ENCODE measurements around the gene FAM83G.

Gene FAM83G

DNA sequence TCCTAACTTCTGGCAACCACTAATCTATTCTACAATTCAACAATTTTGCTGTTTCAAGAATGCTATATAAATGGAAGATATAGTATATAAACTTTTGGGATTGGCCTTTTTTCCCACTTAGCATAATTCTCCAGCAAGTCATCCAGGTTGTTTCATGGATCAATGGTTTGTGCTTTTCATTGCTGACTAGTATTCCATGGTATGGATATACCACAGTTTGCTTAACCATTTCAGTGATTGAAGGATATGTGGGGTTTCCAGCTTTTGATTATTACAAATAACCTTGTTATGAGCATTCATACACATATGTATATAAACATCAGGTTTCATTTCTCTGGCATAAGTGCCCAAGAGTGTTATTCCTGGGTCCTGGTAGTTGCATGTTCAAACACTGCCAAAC lies 2.1 kb upstream of the FAM83G start:
- Histone ChIP-seq H3K9me2 (replicated peaks; ENCODE audit: low read depth, low read length) (no peaks in the 10 kb centered on the region), H3K4me2 (ENCODE audit: low read depth, low read length, poor library complexity, severe bottlenecking) (no peak overlapping the region), H3K9ac (ENCODE audit: low read depth, low read length, poor library complexity, severe bottlenecking) (no peak overlapping the region), H2AFZ (ENCODE audit: low read length) (no peak overlapping the region), H3K4me1 (ENCODE audit: insufficient read depth, low read length, poor library complexity, severe bottlenecking) (peaks cover 7% of the 10 kb centered on the region), H3K27me3 (ENCODE audit: insufficient read depth, low read length, poor library complexity, severe bottlenecking) (no peaks in the 10 kb centered on the region), H3K4me3 (ENCODE audit: low read length, poor library complexity, severe bottlenecking) (no peak overlapping the region), H4K20me1 (ENCODE audit: insufficient read depth, low read length, poor library complexity, severe bottlenecking) (no peaks in the 10 kb centered on the region), H3K79me2 (ENCODE audit: insufficient read depth, low read length) (no peaks in the 10 kb centered on the region), H3K36me3 (ENCODE audit: insufficient read depth, low read length) (no peaks in the 10 kb centered on the region), H3K9me3 (ENCODE audit: insufficient read depth, low read depth, low read length) (0 out of 2 replicates have a peak, but pooled peaks cover 4% of the 10 kb centered on the region), H3F3A (ENCODE audit: low read depth) (no peaks in the 10 kb centered on the region)
- no peak for TF ChIP-seq EZH2phosphoT487 (IDR thresholded peaks at IDR 0.05; ENCODE audit: borderline replicate concordance)
- TF ChIP-seq, protein P1, sequence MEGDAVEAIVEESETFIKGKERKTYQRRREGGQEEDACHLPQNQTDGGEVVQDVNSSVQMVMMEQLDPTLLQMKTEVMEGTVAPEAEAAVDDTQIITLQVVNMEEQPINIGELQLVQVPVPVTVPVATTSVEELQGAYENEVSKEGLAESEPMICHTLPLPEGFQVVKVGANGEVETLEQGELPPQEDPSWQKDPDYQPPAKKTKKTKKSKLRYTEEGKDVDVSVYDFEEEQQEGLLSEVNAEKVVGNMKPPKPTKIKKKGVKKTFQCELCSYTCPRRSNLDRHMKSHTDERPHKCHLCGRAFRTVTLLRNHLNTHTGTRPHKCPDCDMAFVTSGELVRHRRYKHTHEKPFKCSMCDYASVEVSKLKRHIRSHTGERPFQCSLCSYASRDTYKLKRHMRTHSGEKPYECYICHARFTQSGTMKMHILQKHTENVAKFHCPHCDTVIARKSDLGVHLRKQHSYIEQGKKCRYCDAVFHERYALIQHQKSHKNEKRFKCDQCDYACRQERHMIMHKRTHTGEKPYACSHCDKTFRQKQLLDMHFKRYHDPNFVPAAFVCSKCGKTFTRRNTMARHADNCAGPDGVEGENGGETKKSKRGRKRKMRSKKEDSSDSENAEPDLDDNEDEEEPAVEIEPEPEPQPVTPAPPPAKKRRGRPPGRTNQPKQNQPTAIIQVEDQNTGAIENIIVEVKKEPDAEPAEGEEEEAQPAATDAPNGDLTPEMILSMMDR (conservative IDR thresholded peaks at IDR 0.05; ENCODE audit: low read length): no peak

- H3K27me3 ChIP-seq (ENCODE audit: insufficient read depth, low read length, poor library complexity, severe bottlenecking): no peaks in the 10 kb centered on the region
- H3K9me3 ChIP-seq (ENCODE audit: insufficient read depth, low read depth, low read length): 0 out of 2 replicates have a peak, but pooled peaks cover 4% of the 10 kb centered on the region
- peaks cover 15% of the 10 kb centered on the region for H3K4me1 ChIP-seq (ENCODE audit: insufficient read depth, low read length, poor library complexity, severe bottlenecking)
- H4K20me1 ChIP-seq (ENCODE audit: insufficient read depth, low read length, poor library complexity, severe bottlenecking): no peaks in the 10 kb centered on the region
- no peak overlapping the region for H3K9ac ChIP-seq (ENCODE audit: low read depth, low read length, poor library complexity, severe bottlenecking)
- no peak overlapping the region for H2AFZ ChIP-seq (ENCODE audit: low read length)
- H3K36me3 ChIP-seq (ENCODE audit: insufficient read depth, low read length): no peaks in the 10 kb centered on the region
- H3K4me2 ChIP-seq (ENCODE audit: low read depth, low read length, poor library complexity, severe bottlenecking): no peak overlapping the region
- H3K9me2 ChIP-seq (replicated peaks; ENCODE audit: low read depth, low read length): no peaks in the 10 kb centered on the region
- no peaks in the 10 kb centered on the region for H3F3A ChIP-seq (ENCODE audit: low read depth)
- H3K4me3 ChIP-seq (ENCODE audit: low read length, poor library complexity, severe bottlenecking): no peak overlapping the region
- H3K79me2 ChIP-seq (ENCODE audit: insufficient read depth, low read length): no peaks in the 10 kb centered on the region
- no peak for TF ChIP-seq EZH2phosphoT487 (IDR thresholded peaks at IDR 0.05; ENCODE audit: borderline replicate concordance)
- TF ChIP-seq, protein P1 (conservative IDR thresholded peaks at IDR 0.05; ENCODE audit: low read length): no peak
These were observed 1.3 kb upstream of the FAM83G start for GRCh38 chr17:19005789-19006430.

GRCh38 chr17:19005137-19005773 lies 691 bp upstream of the FAM83G start:
- Histone ChIP-seq H3F3A (ENCODE audit: low read depth) (no peaks in the 10 kb centered on the region), H3K9me3 (ENCODE audit: insufficient read depth, low read depth, low read length) (0 out of 2 replicates have a peak, but pooled peaks cover 4% of the 10 kb centered on the region), H3K27me3 (ENCODE audit: insufficient read depth, low read length, poor library complexity, severe bottlenecking) (no peaks in the 10 kb centered on the region), H4K20me1 (ENCODE audit: insufficient read depth, low read length, poor library complexity, severe bottlenecking) (no peaks in the 10 kb centered on the region), H3K9ac (ENCODE audit: low read depth, low read length, poor library complexity, severe bottlenecking) (no peak overlapping the region), H3K79me2 (ENCODE audit: insufficient read depth, low read length) (no peaks in the 10 kb centered on the region), H3K9me2 (replicated peaks; ENCODE audit: low read depth, low read length) (no peaks in the 10 kb centered on the region), H3K4me3 (ENCODE audit: low read length, poor library complexity, severe bottlenecking) (no peak overlapping the region), H2AFZ (ENCODE audit: low read length) (no peak overlapping the region), H3K4me1 (ENCODE audit: insufficient read depth, low read length, poor library complexity, severe bottlenecking) (peaks cover 18% of the 10 kb centered on the region), H3K36me3 (ENCODE audit: insufficient read depth, low read length) (no peaks in the 10 kb centered on the region), H3K4me2 (ENCODE audit: low read depth, low read length, poor library complexity, severe bottlenecking) (no peak overlapping the region)
- TF ChIP-seq, protein P1 (conservative IDR thresholded peaks at IDR 0.05; ENCODE audit: low read length): no peak
- TF ChIP-seq EZH2phosphoT487 (IDR thresholded peaks at IDR 0.05; ENCODE audit: borderline replicate concordance): no peak

Data from Loucy (cell line).